HEK293T (cell line): ENCODE results near the gene NPHS1.

Source experiments
- CTCF ChIA-PET: fragments of 350-600 bp; formaldehyde crosslinking; extraction: SDS; loops from one replicate; lab custom pipeline; 2021; ENCODE audit warnings: antibody characterized with exemption, inconsistent platforms; lab: Yijun Ruan, JAX
- POLR2A ChIA-PET: fragments of 350-600 bp; formaldehyde crosslinking; extraction: SDS; loops from one replicate; lab custom pipeline; 2020; ENCODE audit warnings: antibody characterized with exemption, inconsistent platforms; lab: Yijun Ruan, JAX
- DNase-seq: peaks from one replicate; pipeline ENCODE4 v3.0.0; 2012; ENCODE audit warnings: mixed read lengths; ENCODE audit errors: extremely low spot score
- ARNT ChIP-seq: fragments of 450-650 bp; IDR thresholded peaks from 2 replicates; pipeline ENCODE4 v1.6.1; 2017; ENCODE audit warnings: mild to moderate bottlenecking
- BHLHE40 ChIP-seq: fragments of 450-650 bp; IDR thresholded peaks from 2 replicates; pipeline ENCODE4 v1.6.1; 2016; ENCODE audit warnings: mild to moderate bottlenecking, moderate library complexity, borderline replicate concordance
- CTBP1 ChIP-seq: fragments of 450-650 bp; IDR thresholded peaks from 2 replicates; pipeline ENCODE4 v1.6.1; 2016; ENCODE audit warnings: borderline replicate concordance
- ELF4 ChIP-seq: fragments of 450-650 bp; IDR thresholded peaks from 2 replicates; pipeline ENCODE4 v1.6.1; 2017; ENCODE audit warnings: antibody characterized with exemption
- FOXA1 ChIP-seq: fragments of 450-650 bp; IDR thresholded peaks from 2 replicates; pipeline ENCODE4 v1.6.1; 2016; ENCODE audit warnings: mild to moderate bottlenecking
- FOXK2 ChIP-seq: fragments of 450-650 bp; IDR thresholded peaks from 2 replicates; pipeline ENCODE4 v1.6.1; 2016; ENCODE audit warnings: mild to moderate bottlenecking
- FOXM1 ChIP-seq: fragments of 450-650 bp; IDR thresholded peaks from 2 replicates; pipeline ENCODE4 v1.6.1; 2017; ENCODE audit warnings: mild to moderate bottlenecking, borderline replicate concordance
- HDGF ChIP-seq: fragments of 450-650 bp; IDR thresholded peaks from 2 replicates; pipeline ENCODE4 v1.6.1; 2017; ENCODE audit warnings: antibody characterized with exemption, borderline replicate concordance
- L3MBTL2 ChIP-seq: fragments of 450-650 bp; conservative IDR thresholded peaks from 2 replicates; pipeline ENCODE4 v1.6.1; 2016; ENCODE audit warnings: mild to moderate bottlenecking
- LEF1 ChIP-seq: fragments of 450-650 bp; IDR thresholded peaks from 2 replicates; pipeline ENCODE4 v1.6.1; 2017; ENCODE audit warnings: mild to moderate bottlenecking, borderline replicate concordance
- NFRKB ChIP-seq: fragments of 450-650 bp; IDR thresholded peaks from 2 replicates; pipeline ENCODE4 v1.6.1; 2016; ENCODE audit warnings: mild to moderate bottlenecking, moderate library complexity
- SP1 ChIP-seq: fragments of 450-650 bp; IDR thresholded peaks from 2 replicates; pipeline ENCODE4 v1.6.1; 2017
- SUZ12 ChIP-seq: fragments of 450-650 bp; IDR thresholded peaks from 2 replicates; pipeline ENCODE4 v1.6.1; 2016; ENCODE audit warnings: mild to moderate bottlenecking
- TARDBP ChIP-seq: fragments of 450-650 bp; IDR thresholded peaks from 2 replicates; pipeline ENCODE4 v1.6.1; 2016
- ZNF384 ChIP-seq: fragments of 450-650 bp; IDR thresholded peaks from 2 replicates; pipeline ENCODE4 v1.6.1; 2016
- TF ChIP-seq, protein P1 (sequence below): fragments of 450-650 bp; IDR thresholded peaks from 2 replicates; pipeline ENCODE4 v1.6.1; 2016

NPHS1 gene

DNA sequence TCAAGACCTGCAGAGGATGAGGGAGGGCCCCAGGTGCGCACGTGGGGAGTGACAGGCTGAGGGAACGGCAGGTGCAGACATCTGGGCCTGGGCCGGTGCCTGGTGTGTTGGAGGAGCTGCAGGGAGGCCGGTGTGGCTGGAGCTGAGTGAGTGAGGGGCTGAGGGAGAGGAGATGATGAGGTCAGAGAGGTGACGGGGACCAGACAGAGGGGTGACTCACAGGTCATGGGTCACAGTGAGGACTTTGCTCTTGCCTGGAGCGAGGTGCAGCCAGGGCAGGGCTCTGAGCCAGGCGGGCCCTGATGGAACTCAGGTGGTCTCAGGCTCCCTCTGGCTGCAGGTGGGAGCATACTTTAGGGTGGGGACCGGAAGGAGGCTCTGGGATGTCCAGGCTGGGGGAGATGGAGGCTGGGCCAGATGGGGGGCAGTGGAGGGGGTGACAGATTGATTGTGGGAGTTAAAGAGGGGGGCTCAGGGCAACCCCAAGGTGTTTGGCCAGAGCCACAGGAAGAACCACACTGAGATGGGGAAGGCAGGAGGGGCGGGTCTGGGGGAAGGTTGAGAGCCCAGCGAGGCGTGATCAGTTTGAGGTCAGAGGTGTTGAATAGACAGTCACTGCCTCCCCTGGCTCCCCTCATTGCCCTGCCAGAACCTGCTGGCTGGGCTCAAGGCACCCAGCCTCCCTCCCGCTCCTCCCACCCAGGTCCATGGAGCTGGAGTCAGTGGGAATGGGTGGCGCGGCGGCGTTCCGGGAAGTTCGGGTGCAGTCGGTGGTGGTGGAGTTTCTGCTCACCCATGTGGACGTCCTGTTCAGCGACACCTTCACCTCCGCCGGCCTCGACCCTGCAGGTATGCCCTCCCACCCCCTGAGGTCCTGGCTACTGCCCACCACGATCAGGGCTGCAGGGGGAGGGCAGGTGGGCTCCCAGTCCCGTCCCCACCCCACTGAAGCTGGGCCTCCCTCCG is 68.6 kb downstream of the NPHS1 start:
- TF ChIP-seq LEF1 = no peak
- TF ChIP-seq TARDBP = no peak
- TF ChIP-seq L3MBTL2 = no peak
- TF ChIP-seq FOXA1 = no peak
- no peak for TF ChIP-seq SUZ12
- CTCF ChIA-PET = no interaction called here
- POLR2A ChIA-PET = no interaction called here
- no peak for DNase-seq

DNA sequence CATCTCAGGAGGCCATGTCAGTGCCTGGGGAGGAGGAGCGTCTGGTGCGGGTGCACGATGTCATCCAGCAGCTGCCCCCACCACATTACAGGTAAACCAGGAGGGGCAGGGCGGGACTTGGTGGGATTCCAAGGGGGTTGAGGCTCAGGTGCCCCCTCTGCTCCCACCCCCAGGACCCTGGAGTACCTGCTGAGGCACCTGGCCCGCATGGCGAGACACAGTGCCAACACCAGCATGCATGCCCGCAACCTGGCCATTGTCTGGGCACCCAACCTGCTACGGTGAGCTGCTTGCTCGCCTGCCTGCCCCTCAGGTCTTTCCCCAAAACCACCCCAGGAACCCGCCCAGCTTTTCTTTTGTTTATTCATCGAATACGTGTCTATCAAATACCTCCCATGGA is 69.7 kb downstream of the NPHS1 start:
- TF ChIP-seq CTBP1 = no peak
- no peak for TF ChIP-seq SP1
- TF ChIP-seq ELF4 = no peak
- no peak for TF ChIP-seq HDGF
- no peak for TF ChIP-seq TARDBP
- no peak for TF ChIP-seq FOXA1
- no peak for TF ChIP-seq FOXM1
- no peak for TF ChIP-seq ARNT
- TF ChIP-seq, protein P1, sequence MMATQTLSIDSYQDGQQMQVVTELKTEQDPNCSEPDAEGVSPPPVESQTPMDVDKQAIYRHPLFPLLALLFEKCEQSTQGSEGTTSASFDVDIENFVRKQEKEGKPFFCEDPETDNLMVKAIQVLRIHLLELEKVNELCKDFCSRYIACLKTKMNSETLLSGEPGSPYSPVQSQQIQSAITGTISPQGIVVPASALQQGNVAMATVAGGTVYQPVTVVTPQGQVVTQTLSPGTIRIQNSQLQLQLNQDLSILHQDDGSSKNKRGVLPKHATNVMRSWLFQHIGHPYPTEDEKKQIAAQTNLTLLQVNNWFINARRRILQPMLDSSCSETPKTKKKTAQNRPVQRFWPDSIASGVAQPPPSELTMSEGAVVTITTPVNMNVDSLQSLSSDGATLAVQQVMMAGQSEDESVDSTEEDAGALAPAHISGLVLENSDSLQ = no peak
- no peak for TF ChIP-seq NFRKB
- no peak for TF ChIP-seq BHLHE40
- no peak for TF ChIP-seq LEF1
- no peak for TF ChIP-seq ZNF384
- TF ChIP-seq FOXK2 = no peak
- no peak for TF ChIP-seq SUZ12
- POLR2A ChIA-PET = interaction anchor here (0.6 kb wide), 1 partner anchor 42 kb away, joined by 3 read pairs; no protein-coding TSS in a partner anchor
- CTCF ChIA-PET = no interaction called here
- DNase-seq = no peak

DNA sequence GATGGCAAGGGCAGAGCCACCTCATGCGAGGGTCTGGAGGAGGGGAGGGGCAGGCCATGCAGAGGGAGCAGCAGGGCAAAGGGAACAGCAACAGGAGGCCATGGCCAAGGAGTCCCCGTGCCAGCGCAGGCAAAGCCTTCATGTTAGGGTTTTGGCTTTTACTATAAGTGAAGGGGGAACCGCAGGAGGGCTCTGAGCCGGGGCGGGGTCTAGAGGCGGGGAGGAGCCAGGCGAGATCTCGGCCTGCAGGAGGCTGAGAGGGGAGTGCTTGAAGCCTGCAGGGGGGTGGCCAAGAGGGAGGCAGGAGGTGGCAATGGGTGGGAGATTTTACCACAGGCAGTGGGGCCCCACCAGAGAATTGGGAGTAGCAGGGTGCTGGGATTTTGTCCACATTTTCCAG is 70.7 kb downstream of the NPHS1 start:
- ChIA-PET POLR2A (no interaction called here), CTCF (no interaction called here)
- no peak for DNase-seq
- TF ChIP-seq LEF1 = no peak
- no peak for TF ChIP-seq ELF4
- no peak for TF ChIP-seq SUZ12
- no peak for TF ChIP-seq SP1
- TF ChIP-seq FOXA1 = no peak
- no peak for TF ChIP-seq L3MBTL2
- TF ChIP-seq ZNF384 = no peak
- TF ChIP-seq BHLHE40 = no peak
- TF ChIP-seq FOXM1 = no peak
- TF ChIP-seq, protein P1 = no peak
- no peak for TF ChIP-seq FOXK2
- no peak for TF ChIP-seq TARDBP
- TF ChIP-seq ARNT = no peak
- TF ChIP-seq NFRKB = no peak
- no peak for TF ChIP-seq HDGF
- TF ChIP-seq CTBP1 = no peak

DNA sequence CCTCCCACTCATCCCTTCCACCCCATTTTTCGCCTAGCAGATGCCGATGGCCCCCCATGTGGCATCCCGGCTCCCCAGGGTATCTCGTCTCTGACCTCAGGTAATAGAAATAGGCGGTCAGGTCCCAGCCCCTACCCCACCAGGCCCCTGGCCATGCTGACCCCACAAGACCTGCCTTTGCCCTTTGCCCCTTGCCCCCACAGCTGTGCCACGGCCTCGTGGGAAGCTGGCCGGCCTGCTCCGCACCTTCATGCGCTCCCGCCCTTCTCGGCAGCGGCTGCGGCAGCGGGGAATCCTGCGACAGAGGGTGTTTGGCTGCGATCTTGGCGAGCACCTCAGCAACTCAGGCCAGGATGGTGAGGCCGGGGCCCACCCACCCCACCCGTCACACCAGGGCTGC is 71.6 kb downstream of the NPHS1 start:
- ChIA-PET POLR2A (no interaction called here), CTCF (no interaction called here)

DNA sequence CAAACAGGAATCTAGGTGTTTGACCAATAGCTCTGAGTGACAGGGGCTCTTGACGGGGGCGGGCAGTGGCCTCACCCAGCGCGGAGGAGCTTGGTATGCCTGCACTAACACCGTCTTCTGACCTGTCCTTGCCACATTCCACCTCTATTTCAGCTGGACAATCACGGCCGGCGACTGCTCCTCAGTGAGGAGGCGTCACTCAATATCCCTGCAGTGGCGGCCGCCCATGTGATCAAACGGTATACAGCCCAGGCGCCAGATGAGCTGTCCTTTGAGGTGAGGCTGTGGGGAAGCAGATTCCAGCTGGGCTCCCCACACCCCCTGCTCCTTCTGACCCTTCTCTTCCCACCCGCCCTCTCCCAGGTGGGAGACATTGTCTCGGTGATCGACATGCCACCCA is 72.2 kb downstream of the NPHS1 start:
- ChIA-PET POLR2A (interaction anchor here (0.7 kb wide), 1 partner anchor 10 kb away, joined by 3 read pairs; no protein-coding TSS in a partner anchor), CTCF (no interaction called here)

More for the DNA sequence above, 71.6 kb downstream of the NPHS1 start:
- no peak for DNase-seq
- no peak for TF ChIP-seq CTBP1
- TF ChIP-seq, protein P1 = no peak
- no peak for TF ChIP-seq FOXA1
- TF ChIP-seq FOXK2 = no peak
- TF ChIP-seq FOXM1 = no peak
- no peak for TF ChIP-seq ZNF384
- TF ChIP-seq SUZ12 = no peak
- TF ChIP-seq NFRKB = no peak
- TF ChIP-seq ELF4 = no peak
- TF ChIP-seq ARNT = no peak
- no peak for TF ChIP-seq HDGF
- no peak for TF ChIP-seq TARDBP
- no peak for TF ChIP-seq SP1
- no peak for TF ChIP-seq BHLHE40
- no peak for TF ChIP-seq LEF1
- no peak for TF ChIP-seq L3MBTL2

More for the DNA sequence above, 72.2 kb downstream of the NPHS1 start:
- no peak for TF ChIP-seq FOXM1
- TF ChIP-seq BHLHE40 = no peak
- no peak for TF ChIP-seq TARDBP
- no peak for TF ChIP-seq FOXK2
- no peak for TF ChIP-seq CTBP1
- TF ChIP-seq, protein P1 = no peak
- no peak for TF ChIP-seq SUZ12
- no peak for DNase-seq
